Activated B cell treated with CpG ODN at 0.5 μM for 24 hours (primary cell): ENCODE measurements around the gene MACROD2. TPM values are rescaled to one million over a fixed set of nuclear protein-coding genes. Genes with fewer than 3 reads are reported as not detected.

Source experiments
- ATAC-seq: fragments of 200-7000 bp; cut with Tn5 transposase; one replicate; pipeline ENCODE4 v1.10.0; 2021; ENCODE audit warnings: low read depth, mild to moderate bottlenecking, moderate library complexity
- CTCF ChIA-PET: fragments of 350-600 bp; sonication (Branson Sonifier 250); formaldehyde crosslinking; loops from one replicate; lab custom pipeline; 2021; ENCODE audit warnings: antibody characterized with exemption; lab: Charles Lee
- POLR2A ChIA-PET: fragments of 350-600 bp; sonication (Branson Sonifier 250); formaldehyde crosslinking; loops from one replicate; lab custom pipeline; 2021; ENCODE audit warnings: antibody characterized with exemption; lab: Charles Lee
- DNase-seq: peaks from one replicate; pipeline ENCODE4 v3.0.0; 2022
- H3K27ac Mint-ChIP-seq: one replicate; pipeline ENCODE4 v1.8.0; 2020; ENCODE audit warnings: mixed read lengths
- H3K27me3 Mint-ChIP-seq: one replicate; pipeline ENCODE4 v1.8.0; 2021; ENCODE audit warnings: mixed read lengths
- H3K36me3 Mint-ChIP-seq: one replicate; pipeline ENCODE4 v1.8.0; 2021; ENCODE audit warnings: low read depth, mixed read lengths
- H3K4me1 Mint-ChIP-seq: one replicate; pipeline ENCODE4 v1.8.0; 2021; ENCODE audit warnings: mixed read lengths
- H3K4me3 Mint-ChIP-seq: one replicate; pipeline ENCODE4 v1.8.0; 2020; ENCODE audit warnings: mild to moderate bottlenecking, mixed read lengths
- H3K9me3 Mint-ChIP-seq: one replicate; pipeline ENCODE4 v1.8.0; 2020; ENCODE audit warnings: mixed read lengths
- intact Hi-C: fragments of 100-400 bp; cut with micrococcal nuclease; formaldehyde crosslinking; loops from one replicate; pipeline ENCODE4 v1.15.1; 2024
- total RNA-seq: library from RNA; stranded (reverse); gene quantifications from 2 replicates; pipeline ENCODE4 v1.2.3, GENCODE V29; 2022
- TF ChIP-seq, protein P1 (sequence below): fragments of 200-600 bp; IDR thresholded peaks from one replicate; pipeline ENCODE4 v1.8.0; 2022; ENCODE audit warnings: antibody characterized with exemption, mild to moderate bottlenecking

Gene MACROD2
- total RNA-seq, 1 donor from 2014 or later: 55.1 TPM

DNA sequence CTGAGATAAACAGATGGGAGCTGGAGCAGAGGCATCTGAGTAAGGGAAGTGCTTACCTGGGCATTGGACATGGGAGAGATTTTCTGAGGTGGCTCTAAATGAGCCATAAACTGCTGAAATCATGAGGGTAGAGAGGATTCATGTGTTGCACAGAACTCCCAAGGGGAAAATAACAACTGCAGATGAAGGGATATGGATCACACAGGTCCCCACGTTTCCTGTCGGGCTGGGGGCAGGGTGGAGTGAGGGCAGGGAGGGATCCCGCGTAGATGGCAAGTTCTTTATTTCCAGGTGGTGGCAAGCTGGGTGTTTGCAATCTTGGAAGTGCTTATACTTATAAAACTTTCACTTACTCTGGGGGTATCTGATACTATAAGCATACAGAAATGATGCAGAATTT, 764.7 kb downstream of the MACROD2 start:
- TF ChIP-seq, protein P1, sequence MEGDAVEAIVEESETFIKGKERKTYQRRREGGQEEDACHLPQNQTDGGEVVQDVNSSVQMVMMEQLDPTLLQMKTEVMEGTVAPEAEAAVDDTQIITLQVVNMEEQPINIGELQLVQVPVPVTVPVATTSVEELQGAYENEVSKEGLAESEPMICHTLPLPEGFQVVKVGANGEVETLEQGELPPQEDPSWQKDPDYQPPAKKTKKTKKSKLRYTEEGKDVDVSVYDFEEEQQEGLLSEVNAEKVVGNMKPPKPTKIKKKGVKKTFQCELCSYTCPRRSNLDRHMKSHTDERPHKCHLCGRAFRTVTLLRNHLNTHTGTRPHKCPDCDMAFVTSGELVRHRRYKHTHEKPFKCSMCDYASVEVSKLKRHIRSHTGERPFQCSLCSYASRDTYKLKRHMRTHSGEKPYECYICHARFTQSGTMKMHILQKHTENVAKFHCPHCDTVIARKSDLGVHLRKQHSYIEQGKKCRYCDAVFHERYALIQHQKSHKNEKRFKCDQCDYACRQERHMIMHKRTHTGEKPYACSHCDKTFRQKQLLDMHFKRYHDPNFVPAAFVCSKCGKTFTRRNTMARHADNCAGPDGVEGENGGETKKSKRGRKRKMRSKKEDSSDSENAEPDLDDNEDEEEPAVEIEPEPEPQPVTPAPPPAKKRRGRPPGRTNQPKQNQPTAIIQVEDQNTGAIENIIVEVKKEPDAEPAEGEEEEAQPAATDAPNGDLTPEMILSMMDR: no peak
- DNase-seq (no peak), ATAC-seq (no peak)
- Mint-ChIP-seq H3K4me1 (no peaks in the 10 kb centered on the region), H3K4me3 (no peak overlapping the region), H3K9me3 (no peaks in the 10 kb centered on the region), H3K27ac (no peak overlapping the region), H3K27me3 (peaks cover 3% of the 10 kb centered on the region), H3K36me3 (no peaks in the 10 kb centered on the region)
- ChIA-PET CTCF (no interaction called here), POLR2A (no interaction called here)
- intact Hi-C loops: no loop called here

DNA sequence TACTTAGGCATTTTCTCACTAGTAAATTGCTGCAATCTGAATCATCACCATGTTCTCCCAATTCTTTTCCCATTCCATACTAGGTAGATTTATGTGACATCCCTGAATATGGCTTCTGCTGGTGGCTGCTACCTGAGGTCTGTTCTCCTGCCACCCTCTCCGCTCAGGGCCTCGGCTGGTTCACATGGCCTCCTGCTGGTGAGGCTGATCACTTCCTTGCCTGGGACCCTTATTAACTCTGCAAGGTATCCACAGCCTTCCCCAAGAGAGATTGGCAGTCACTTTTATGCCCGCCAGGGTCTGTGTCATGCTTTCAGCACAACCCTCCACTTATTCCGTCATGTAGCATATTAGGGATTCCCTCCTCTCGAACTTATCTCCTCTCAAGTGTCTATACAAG, 766.6 kb downstream of the MACROD2 start:
- no peaks in the 10 kb centered on the region for H3K9me3 Mint-ChIP-seq
- CTCF ChIA-PET: no interaction called here
- H3K4me3 Mint-ChIP-seq: no peak overlapping the region
- H3K4me1 Mint-ChIP-seq: no peaks in the 10 kb centered on the region
- no peak for ATAC-seq
- POLR2A ChIA-PET: no interaction called here
- TF ChIP-seq, protein P1: no peak
- DNase-seq: no peak
- H3K27me3 Mint-ChIP-seq: peaks cover 3% of the 10 kb centered on the region
- no peaks in the 10 kb centered on the region for H3K36me3 Mint-ChIP-seq
- intact Hi-C loops: no loop called here
- H3K27ac Mint-ChIP-seq: no peak overlapping the region

DNA sequence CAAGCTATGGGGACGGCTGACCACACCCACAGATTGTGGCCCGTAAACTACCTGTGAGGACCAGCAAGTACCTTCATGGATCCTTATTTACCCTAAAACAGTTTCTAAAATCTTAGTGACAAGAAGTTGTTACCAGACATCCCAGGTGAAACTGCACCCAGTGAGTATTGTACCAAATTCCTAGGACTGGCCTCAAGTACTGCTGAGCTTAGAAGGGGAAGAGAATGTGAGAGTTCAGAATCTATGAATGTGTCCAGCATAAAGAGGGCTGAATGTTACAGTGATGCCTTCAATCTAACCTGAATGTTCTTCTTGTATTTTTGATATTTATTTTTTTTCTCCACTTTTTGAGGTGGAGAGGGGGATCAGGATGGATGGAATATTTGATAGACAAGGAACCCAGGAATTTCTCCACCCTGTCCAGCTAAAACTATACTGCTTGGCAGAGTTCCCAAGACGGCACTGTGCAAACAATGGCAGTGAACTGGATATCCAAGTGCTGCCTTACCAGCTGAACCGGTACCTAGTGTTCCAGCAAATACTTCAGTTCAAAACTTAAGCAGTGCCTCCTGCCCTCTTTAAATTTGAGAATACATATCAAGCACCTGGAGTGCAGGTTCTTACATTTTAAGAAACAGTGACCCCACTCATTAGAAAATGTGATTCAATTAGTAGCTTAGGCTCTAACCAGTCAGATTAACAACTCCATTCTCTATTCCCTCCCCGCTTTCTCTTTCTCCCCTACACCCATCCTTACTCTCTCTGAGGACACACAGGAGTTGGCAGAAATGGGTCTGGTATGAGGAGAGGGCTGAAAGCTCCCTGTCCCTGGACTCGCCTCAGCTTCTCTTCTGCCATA, 769.4 kb downstream of the MACROD2 start:
- peaks cover 3% of the 10 kb centered on the region for H3K27me3 Mint-ChIP-seq
- H3K36me3 Mint-ChIP-seq: no peaks in the 10 kb centered on the region
- ChIA-PET CTCF (no interaction called here), POLR2A (no interaction called here)
- intact Hi-C loops: no loop called here
- TF ChIP-seq, protein P1: no peak
- H3K4me1 Mint-ChIP-seq: no peaks in the 10 kb centered on the region
- DNase-seq (no peak), ATAC-seq (no peak)
- H3K27ac Mint-ChIP-seq: no peak overlapping the region
- H3K9me3 Mint-ChIP-seq: no peaks in the 10 kb centered on the region
- H3K4me3 Mint-ChIP-seq: no peak overlapping the region

DNA sequence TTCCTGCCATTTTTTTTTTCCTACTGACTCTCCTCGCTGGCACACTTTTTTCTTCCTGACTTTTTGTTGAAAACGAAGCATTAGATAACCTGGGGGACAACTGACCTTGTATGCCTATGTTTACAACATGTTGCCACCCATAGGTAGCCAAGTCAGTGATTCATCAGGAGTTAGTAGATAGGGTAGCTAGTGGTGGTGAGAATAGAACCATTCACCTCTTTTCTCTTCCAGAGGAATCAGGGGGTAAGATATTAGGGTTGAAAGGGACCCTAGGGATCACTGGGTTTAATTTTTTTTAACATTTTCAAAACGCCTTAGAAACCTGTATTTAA, 770.0 kb downstream of the MACROD2 start:
- H3K36me3 Mint-ChIP-seq: no peaks in the 10 kb centered on the region
- POLR2A ChIA-PET: no interaction called here
- H3K4me3 Mint-ChIP-seq: no peak overlapping the region
- ATAC-seq: no peak
- H3K27me3 Mint-ChIP-seq: no peaks in the 10 kb centered on the region
- H3K4me1 Mint-ChIP-seq: no peaks in the 10 kb centered on the region
- H3K9me3 Mint-ChIP-seq: no peaks in the 10 kb centered on the region
- intact Hi-C loops: no loop called here
- CTCF ChIA-PET: no interaction called here
- H3K27ac Mint-ChIP-seq: no peak overlapping the region
- no peak for DNase-seq
- TF ChIP-seq, protein P1: no peak

DNA sequence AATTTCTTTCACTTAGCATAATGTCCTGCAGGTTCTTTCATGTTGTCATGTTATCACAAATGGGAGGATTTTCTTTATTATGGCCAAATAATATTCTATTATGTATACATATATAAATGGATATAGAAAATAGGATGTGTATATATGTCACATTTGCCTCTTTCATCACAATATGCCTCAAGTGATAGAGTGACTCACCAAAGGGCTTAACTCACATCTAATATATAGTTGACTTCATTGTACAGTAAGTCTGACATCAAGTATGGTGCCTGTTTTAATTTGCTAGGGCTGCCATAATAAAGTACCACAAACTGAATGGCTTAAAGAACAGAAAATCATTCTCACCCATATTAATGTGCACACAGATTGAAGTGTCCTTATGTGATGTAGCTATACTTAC, 778.2 kb downstream of the MACROD2 start:
- CTCF ChIA-PET: no interaction called here
- intact Hi-C loops: no loop called here
- ATAC-seq (no peak), DNase-seq (no peak)
- Mint-ChIP-seq H3K27me3 (peaks cover 7% of the 10 kb centered on the region), H3K27ac (no peak overlapping the region), H3K9me3 (no peaks in the 10 kb centered on the region), H3K4me3 (no peak overlapping the region), H3K4me1 (no peaks in the 10 kb centered on the region), H3K36me3 (no peaks in the 10 kb centered on the region)
- POLR2A ChIA-PET: no interaction called here
- TF ChIP-seq, protein P1: no peak
